Neural cell (in vitro differentiated cells): ENCODE results near the gene PDE4D. TPM values are rescaled to one million over a fixed set of nuclear protein-coding genes. Genes with fewer than 3 reads are reported as not detected.

Experiments
- H2AFZ ChIP-seq: fragments of 200-600, 300-800 bp; sonication (generic), shearing (Covaris generic); 2 replicates; pipeline ENCODE4 v1.6.0; 2014; ENCODE audit warnings: low read depth, mild to moderate bottlenecking, antibody characterized with exemption, low read length, moderate library complexity
- H3F3A ChIP-seq: fragments of 200-600 bp; shearing (Covaris generic); 2 replicates; pipeline ENCODE4 v1.6.1; 2016; ENCODE audit warnings: mild to moderate bottlenecking, moderate library complexity, mixed read lengths, antibody characterized with exemption, low read length; ENCODE audit not compliant: insufficient read depth, poor library complexity, severe bottlenecking
- H3K27ac ChIP-seq: fragments of 200-600, 300-800 bp; sonication (generic), shearing (Covaris generic); 2 replicates; pipeline ENCODE4 v1.5.1; 2014; ENCODE audit warnings: mild to moderate bottlenecking, low read length, moderate library complexity
- H3K27me3 ChIP-seq: fragments of 300-800, 200-600 bp; sonication (generic), shearing (Covaris generic); 2 replicates; pipeline ENCODE4 v1.6.0; 2014; ENCODE audit warnings: mild to moderate bottlenecking, low read depth, low read length, moderate library complexity; ENCODE audit not compliant: insufficient read depth
- H3K36me3 ChIP-seq: fragments of 300-800, 200-600 bp; sonication (generic), shearing (Covaris generic); 2 replicates; pipeline ENCODE4 v1.5.1; 2014; ENCODE audit warnings: mild to moderate bottlenecking, antibody characterized with exemption, low read length, moderate library complexity; ENCODE audit not compliant: insufficient read depth
- H3K4me2 ChIP-seq: fragments of 300-800, 200-600 bp; sonication (generic), shearing (Covaris generic); 2 replicates; pipeline ENCODE4 v1.6.0; 2014; ENCODE audit warnings: mild to moderate bottlenecking, low read length
- H3K4me3 ChIP-seq: fragments of 300-800, 200-600 bp; sonication (generic), shearing (Covaris generic); 2 replicates; pipeline ENCODE4 v1.5.1; 2014; ENCODE audit warnings: mild to moderate bottlenecking, low read length, moderate library complexity
- H3K79me2 ChIP-seq: fragments of 200-600 bp; shearing (Covaris generic); replicated peaks from 2 replicates; pipeline ENCODE4 v1.6.0; 2014; ENCODE audit warnings: mild to moderate bottlenecking, low read length, moderate library complexity; ENCODE audit not compliant: insufficient read depth
- H3K9ac ChIP-seq: fragments of 300-800, 200-600 bp; sonication (generic), shearing (Covaris generic); 2 replicates; pipeline ENCODE4 v1.6.1; 2016; ENCODE audit warnings: mild to moderate bottlenecking, low read length, mixed read lengths
- H3K9me2 ChIP-seq: fragments of 200-600 bp; shearing (Covaris generic); 2 replicates; pipeline ENCODE4 v1.6.1; 2016; ENCODE audit warnings: mild to moderate bottlenecking, low read length, mixed read lengths; ENCODE audit not compliant: insufficient read depth
- H3K9me3 ChIP-seq: fragments of 200-600, 300-800 bp; sonication (generic), shearing (Covaris generic); 2 replicates; pipeline ENCODE4 v1.6.1; 2016; ENCODE audit warnings: mild to moderate bottlenecking, mixed run types, low read length, moderate library complexity, mixed read lengths
- H4K20me1 ChIP-seq: fragments of 200-600 bp; shearing (Covaris generic); 2 replicates; pipeline ENCODE4 v1.6.1; 2016; ENCODE audit warnings: mild to moderate bottlenecking, mixed run types; ENCODE audit not compliant: insufficient read depth
- CTCF ChIP-seq: fragments of 450-650 bp; IDR thresholded peaks from 2 replicates; pipeline ENCODE4 v1.5.1; 2014; ENCODE audit warnings: antibody characterized with exemption, mild to moderate bottlenecking, moderate library complexity; ENCODE audit not compliant: poor library complexity, severe bottlenecking
- EP300 ChIP-seq: fragments of 450-650 bp; conservative IDR thresholded peaks from 2 replicates; pipeline ENCODE4 v1.6.1; 2014; ENCODE audit warnings: antibody characterized with exemption, mild to moderate bottlenecking, moderate library complexity; ENCODE audit not compliant: poor library complexity, severe bottlenecking
- EZH2 ChIP-seq: fragments of 200-600, 300-800 bp; shearing (Covaris generic), sonication (generic); IDR thresholded peaks from 2 replicates; pipeline ENCODE4 v1.6.1; 2014; ENCODE audit warnings: antibody characterized with exemption, low read length, borderline replicate concordance, mild to moderate bottlenecking; ENCODE audit not compliant: insufficient read depth, poor library complexity, severe bottlenecking
- MXI1 ChIP-seq: fragments of 450-650 bp; conservative IDR thresholded peaks from 2 replicates; pipeline ENCODE4 v1.6.1; 2014; ENCODE audit warnings: antibody characterized with exemption, mild to moderate bottlenecking; ENCODE audit not compliant: poor library complexity, severe bottlenecking
- POLR2AphosphoS5 ChIP-seq: IDR thresholded peaks from 2 replicates; pipeline ENCODE4 v1.6.1; 2012
- RAD21 ChIP-seq: fragments of 450-650 bp; conservative IDR thresholded peaks from 2 replicates; pipeline ENCODE4 v1.6.1; 2014; ENCODE audit warnings: antibody characterized with exemption, mild to moderate bottlenecking, moderate library complexity
- REST ChIP-seq: IDR thresholded peaks from 2 replicates; pipeline ENCODE4 v1.6.1; 2012; ENCODE audit warnings: borderline replicate concordance
- SMC3 ChIP-seq: fragments of 450-650 bp; conservative IDR thresholded peaks from 2 replicates; pipeline ENCODE4 v1.6.1; 2014; ENCODE audit warnings: antibody characterized with exemption, mild to moderate bottlenecking, moderate library complexity; ENCODE audit not compliant: poor library complexity
- TAF1 ChIP-seq: IDR thresholded peaks from 2 replicates; pipeline ENCODE4 v1.6.1; 2012; ENCODE audit warnings: low read depth
- polyA plus RNA-seq: library from polyadenylated mRNA; depleted of rRNA; stranded (reverse); fragments of >200 nt; gene quantifications from 2 replicates; pipeline ENCODE4 v1.2.3, GENCODE V29; 2014

Gene PDE4D
- polyA plus RNA-seq, 1 donor from 2014 or later: 42.8 TPM

GRCh38 chr5:59189472-59190244, 703.9 kb downstream of the PDE4D start:
- Histone ChIP-seq H3F3A (no peaks in the 10 kb centered on the region), H3K4me2 (no peak overlapping the region), H3K9ac (no peak overlapping the region), H2AFZ (no peak overlapping the region), H3K9me3 (no peaks in the 10 kb centered on the region), H3K27me3 (no peaks in the 10 kb centered on the region), H3K9me2 (no peaks in the 10 kb centered on the region), H3K27ac (no peak overlapping the region), H4K20me1 (no peaks in the 10 kb centered on the region), H3K36me3 (no peaks in the 10 kb centered on the region), H3K79me2 (no peaks in the 10 kb centered on the region), H3K4me3 (no peak overlapping the region)
- TF ChIP-seq TAF1 (no peak), RAD21 (no peak), SMC3 (no peak), EP300 (no peak), EZH2 (no peak), CTCF (no peak), REST (no peak), POLR2AphosphoS5 (no peak), MXI1 (no peak)

GRCh38 chr5:59188419-59189225, 704.9 kb downstream of the PDE4D start:
- H3F3A ChIP-seq: no peaks in the 10 kb centered on the region
- no peak overlapping the region for H2AFZ ChIP-seq
- no peaks in the 10 kb centered on the region for H3K9me3 ChIP-seq
- no peak overlapping the region for H3K4me2 ChIP-seq
- no peaks in the 10 kb centered on the region for H3K36me3 ChIP-seq
- no peaks in the 10 kb centered on the region for H3K9me2 ChIP-seq
- H4K20me1 ChIP-seq: no peaks in the 10 kb centered on the region
- no peaks in the 10 kb centered on the region for H3K27me3 ChIP-seq
- H3K4me3 ChIP-seq: peak overlapping the region; percentile 1
- H3K9ac ChIP-seq: no peak overlapping the region
- no peak overlapping the region for H3K27ac ChIP-seq
- H3K79me2 ChIP-seq: no peaks in the 10 kb centered on the region
- TF ChIP-seq SMC3: peak; percentile 96
- peak; percentile 90 for TF ChIP-seq CTCF
- no peak for TF ChIP-seq EP300
- TF ChIP-seq RAD21: peak; percentile 96
- no peak for TF ChIP-seq TAF1
- no peak for TF ChIP-seq POLR2AphosphoS5
- TF ChIP-seq EZH2: no peak
- no peak for TF ChIP-seq REST
- no peak for TF ChIP-seq MXI1
